ENCODE results near the gene BNC1.

The BNC1 gene

GRCh38 chr15:83284559-83285283 is at the start of gene BNC1:
Gene BNC1, minus strand, starts transcription at chr15:83284664. Its CDS starts 36 bp downstream, at chr15:83284628.
- DNase-seq (ENCODE audit: extremely low read depth, low read depth), result no peak

GRCh38 chr15:83327041-83327440 is 42.6 kb upstream of the BNC1 start:
- no peak for DNase-seq (ENCODE audit: extremely low read depth, low read depth)
- TF ChIP-seq CTCF (IDR thresholded peaks at IDR 0.05; ENCODE audit: low read depth, low read length, missing control alignments), result no peak
- no peak overlapping the region for H3K4me3 ChIP-seq (replicated peaks; ENCODE audit: low read depth, low read length)

More at GRCh38 chr15:83284559-83285283, at the start of gene BNC1:
- no peak for TF ChIP-seq CTCF (IDR thresholded peaks at IDR 0.05; ENCODE audit: low read depth, low read length, missing control alignments)
- peak within 1 kb of the TSS; percentile 61 for H3K4me3 ChIP-seq (replicated peaks; ENCODE audit: low read depth, low read length)

- no peak for TF ChIP-seq CTCF (IDR thresholded peaks at IDR 0.05; ENCODE audit: low read depth, low read length, missing control alignments)
- no peak overlapping the region for H3K4me3 ChIP-seq (replicated peaks; ENCODE audit: low read depth, low read length)
- DNase-seq (ENCODE audit: extremely low read depth, low read depth), result no peak
Measured at GRCh38 chr15:83324799-83325198, 40.3 kb upstream of the BNC1 start.

GRCh38 chr15:83323296-83323711 is 38.8 kb upstream of the BNC1 start:
- no peak for TF ChIP-seq CTCF (IDR thresholded peaks at IDR 0.05; ENCODE audit: low read depth, low read length, missing control alignments)
- peak; percentile 97 for DNase-seq (ENCODE audit: extremely low read depth, low read depth)
- no peak overlapping the region for H3K4me3 ChIP-seq (replicated peaks; ENCODE audit: low read depth, low read length)

GRCh38 chr15:83322691-83323090 is 38.2 kb upstream of the BNC1 start:
- no peak for TF ChIP-seq CTCF (IDR thresholded peaks at IDR 0.05; ENCODE audit: low read depth, low read length, missing control alignments)
- no peak for DNase-seq (ENCODE audit: extremely low read depth, low read depth)
- H3K4me3 ChIP-seq (replicated peaks; ENCODE audit: low read depth, low read length), result no peak overlapping the region

- no peak overlapping the region for H3K4me3 ChIP-seq (replicated peaks; ENCODE audit: low read depth, low read length)
- no peak for DNase-seq (ENCODE audit: extremely low read depth, low read depth)
- no peak for TF ChIP-seq CTCF (IDR thresholded peaks at IDR 0.05; ENCODE audit: low read depth, low read length, missing control alignments)
Measured at GRCh38 chr15:83322061-83322460, 37.6 kb upstream of the BNC1 start.

GRCh38 chr15:83320844-83321243 is 36.4 kb upstream of the BNC1 start:
- no peak for TF ChIP-seq CTCF (IDR thresholded peaks at IDR 0.05; ENCODE audit: low read depth, low read length, missing control alignments)
- DNase-seq (ENCODE audit: extremely low read depth, low read depth), result no peak
- no peak overlapping the region for H3K4me3 ChIP-seq (replicated peaks; ENCODE audit: low read depth, low read length)
